WTC11 (cell line): ENCODE data around the gene SLC13A2. TPM values are rescaled to one million over a fixed set of nuclear protein-coding genes. Genes with fewer than 3 reads are reported as not detected.

Source experiments
- ATAC-seq: fragments of 200-7000 bp; cut with Tn5 transposase; 2 replicates; pipeline ENCODE4 v1.10.0; 2021; ENCODE audit warnings: mild to moderate bottlenecking, moderate library complexity
- CTCF ChIA-PET: fragments of 300-600 bp; sonication (Branson Sonifier 250); formaldehyde crosslinking; loops from one replicate; lab custom pipeline; 2021; ENCODE audit warnings: antibody characterized with exemption; lab: Charles Lee
- POLR2A ChIA-PET: fragments of 350-600 bp; sonication (Branson Sonifier 250); formaldehyde crosslinking; loops from one replicate; lab custom pipeline; 2021; ENCODE audit warnings: antibody characterized with exemption; lab: Charles Lee
- DNase-seq: peaks from one replicate; pipeline ENCODE4 v3.0.0; 2021; ENCODE audit warnings: low spot score
- H3K27ac Mint-ChIP-seq: 2 replicates; pipeline ENCODE4 v1.8.0; 2021; ENCODE audit warnings: mixed read lengths
- H3K27me3 Mint-ChIP-seq: 2 replicates; pipeline ENCODE4 v1.8.0; 2021; ENCODE audit warnings: low read depth, mild to moderate bottlenecking, moderate library complexity, mixed read lengths
- H3K36me3 Mint-ChIP-seq: 2 replicates; pipeline ENCODE4 v1.8.0; 2021; ENCODE audit warnings: mixed read lengths
- H3K4me1 Mint-ChIP-seq: 2 replicates; pipeline ENCODE4 v1.8.0; 2022; ENCODE audit warnings: mixed read lengths
- H3K4me3 Mint-ChIP-seq: 2 replicates; pipeline ENCODE4 v1.8.0; 2021; ENCODE audit warnings: mild to moderate bottlenecking, moderate library complexity, mixed read lengths
- H3K9me3 Mint-ChIP-seq: 2 replicates; pipeline ENCODE4 v1.8.0; 2021; ENCODE audit warnings: mixed read lengths
- ATF1 ChIP-seq: sonication (generic); formaldehyde crosslinking; IDR thresholded peaks from 2 replicates; pipeline ENCODE4 v1.8.1; 2023; ENCODE audit warnings: mild to moderate bottlenecking, moderate library complexity, missing genetic modification reagents
- CTCF ChIP-seq: fragments of 200-600 bp; IDR thresholded peaks from 2 replicates; pipeline ENCODE4 v1.8.0; 2022; ENCODE audit warnings: antibody characterized with exemption
- E2F5 ChIP-seq: sonication (generic); formaldehyde crosslinking; IDR thresholded peaks from 2 replicates; pipeline ENCODE4 v1.8.1; 2022; ENCODE audit warnings: mild to moderate bottlenecking, moderate library complexity, missing genetic modification reagents
- ERG ChIP-seq: fragments of 250-450 bp; sonication (Bioruptor Pico); IDR thresholded peaks from 2 replicates; pipeline ENCODE4 v1.8.0; 2021; ENCODE audit warnings: mild to moderate bottlenecking
- ESRRA ChIP-seq: sonication (generic); formaldehyde crosslinking; IDR thresholded peaks from 2 replicates; pipeline ENCODE4 v1.8.1; 2022; ENCODE audit warnings: mild to moderate bottlenecking, missing genetic modification reagents, borderline replicate concordance
- ETV6 ChIP-seq: sonication (generic); formaldehyde crosslinking; IDR thresholded peaks from 2 replicates; pipeline ENCODE4 v1.8.1; 2022; ENCODE audit warnings: mild to moderate bottlenecking, missing genetic modification reagents
- IRF2 ChIP-seq: sonication (generic); formaldehyde crosslinking; IDR thresholded peaks from 2 replicates; pipeline ENCODE4 v1.8.0; 2022; ENCODE audit warnings: low read depth, missing genetic modification reagents, borderline replicate concordance
- NFYB ChIP-seq: sonication (generic); formaldehyde crosslinking; conservative IDR thresholded peaks from 2 replicates; pipeline ENCODE4 v1.8.0; 2022; ENCODE audit warnings: low read depth, missing genetic modification reagents
- OVOL2 ChIP-seq: fragments of 250-450 bp; sonication (Bioruptor Pico); IDR thresholded peaks from 2 replicates; pipeline ENCODE4 v1.9.0; 2021; ENCODE audit warnings: mild to moderate bottlenecking, borderline replicate concordance
- SMAD3 ChIP-seq: sonication (generic); formaldehyde crosslinking; IDR thresholded peaks from 2 replicates; pipeline ENCODE4 v1.8.0; 2022; ENCODE audit warnings: missing genetic modification reagents, mild to moderate bottlenecking, borderline replicate concordance
- TP53 ChIP-seq: sonication (generic); formaldehyde crosslinking; IDR thresholded peaks from 2 replicates; pipeline ENCODE4 v1.8.1; 2023; ENCODE audit warnings: mild to moderate bottlenecking, missing genetic modification reagents
- ZBTB43 ChIP-seq: sonication (generic); formaldehyde crosslinking; IDR thresholded peaks from 2 replicates; pipeline ENCODE4 v1.8.1; 2023; ENCODE audit warnings: mild to moderate bottlenecking, missing genetic modification reagents
- ZMAT4 ChIP-seq: fragments of 250-450 bp; sonication (Bioruptor Pico); IDR thresholded peaks from 2 replicates; pipeline ENCODE4 v1.9.0; 2021; ENCODE audit warnings: mild to moderate bottlenecking
- ZNF219 ChIP-seq: sonication (generic); formaldehyde crosslinking; IDR thresholded peaks from 2 replicates; pipeline ENCODE4 v1.8.0; 2023; ENCODE audit warnings: missing genetic modification reagents, mild to moderate bottlenecking, borderline replicate concordance
- ZNF232 ChIP-seq: sonication (generic); formaldehyde crosslinking; IDR thresholded peaks from 2 replicates; pipeline ENCODE4 v1.8.0; 2022; ENCODE audit warnings: mild to moderate bottlenecking, missing genetic modification reagents
- ZNF281 ChIP-seq: sonication (generic); formaldehyde crosslinking; IDR thresholded peaks from 2 replicates; pipeline ENCODE4 v1.8.0; 2023; ENCODE audit warnings: mild to moderate bottlenecking, missing genetic modification reagents
- ZNF396 ChIP-seq: fragments of 250-450 bp; sonication (Bioruptor Pico); IDR thresholded peaks from 2 replicates; pipeline ENCODE4 v1.8.0; 2021; ENCODE audit warnings: mild to moderate bottlenecking, moderate library complexity, borderline replicate concordance
- ZNF512 ChIP-seq: sonication (generic); formaldehyde crosslinking; IDR thresholded peaks from 2 replicates; pipeline ENCODE4 v1.8.1; 2022; ENCODE audit warnings: missing genetic modification reagents, borderline replicate concordance
- ZSCAN18 ChIP-seq: fragments of 250-450 bp; sonication (Bioruptor Pico); IDR thresholded peaks from 2 replicates; pipeline ENCODE4 v2.1.2; 2022; ENCODE audit warnings: mild to moderate bottlenecking, moderate library complexity
- total RNA-seq: library from RNA; stranded (reverse); gene quantifications from 3 replicates; pipeline ENCODE4 v1.2.3, GENCODE V29; 2021

SLC13A2 gene
- total RNA-seq, 1 experiment from 2014 or later, result not detected

GRCh38 chr17:28526381-28526780 lies 52.9 kb downstream of the SLC13A2 start:
- H3K36me3 Mint-ChIP-seq, result no peaks in the 10 kb centered on the region
- H3K4me1 Mint-ChIP-seq, result no peaks in the 10 kb centered on the region
- DNase-seq (no peak), ATAC-seq (no peak)
- H3K4me3 Mint-ChIP-seq, result no peak overlapping the region
- no peaks in the 10 kb centered on the region for H3K9me3 Mint-ChIP-seq
- POLR2A ChIA-PET, result no interaction called here
- no peaks in the 10 kb centered on the region for H3K27me3 Mint-ChIP-seq
- no peak for TF ChIP-seq SMAD3 (CRISPR knock-in tag)
- no peak for TF ChIP-seq CTCF
- no peak for TF ChIP-seq ZNF219 (CRISPR knock-in tag)
- TF ChIP-seq ZSCAN18, result no peak
- TF ChIP-seq ETV6 (CRISPR knock-in tag), result no peak
- no peak for TF ChIP-seq ZNF396
- no peak for TF ChIP-seq ESRRA
- no peak for TF ChIP-seq ERG
- no peak for TF ChIP-seq ZMAT4
- no peak for TF ChIP-seq IRF2
- no peak for TF ChIP-seq ZNF512 (CRISPR knock-in tag)
- no peak for TF ChIP-seq ZNF281 (CRISPR knock-in tag)
- no peak for TF ChIP-seq ZBTB43 (CRISPR knock-in tag)
- no peak for TF ChIP-seq ATF1 (CRISPR knock-in tag)
- TF ChIP-seq E2F5 (CRISPR knock-in tag), result no peak
- TF ChIP-seq TP53, result no peak
- TF ChIP-seq OVOL2, result no peak
- no peak for TF ChIP-seq NFYB (CRISPR knock-in tag)
- TF ChIP-seq ZNF232 (CRISPR knock-in tag), result no peak
- TF ChIP-seq, all 79 proteins: peak for 0
- no peak overlapping the region for H3K27ac Mint-ChIP-seq
- CTCF ChIA-PET, result interaction anchor here (1.0 kb wide), 1 partner anchor 110 kb away, joined by 4 read pairs; no protein-coding TSS in a partner anchor
